SHP77 (cell line): ENCODE data around the gene TMEM63A.

Source experiments
- DNase-seq, 2 experiments: peaks; one replicate each; lab custom pipeline; 2025; lab: John Stamatoyannopoulos, UW

TMEM63A gene

GRCh38 chr1:225885336-225885735 is 3.2 kb upstream of the TMEM63A start:
- no peak for DNase-seq

GRCh38 chr1:225883616-225884265 is 1.6 kb upstream of the TMEM63A start:
- no peak for DNase-seq

GRCh38 chr1:225882694-225883615 is 775 bp upstream of the TMEM63A start:
- DNase-seq, result no peak

GRCh38 chr1:225881081-225881958 is 860 bp downstream of the TMEM63A start:
- DNase-seq, result no peak

- no peak for DNase-seq
Measured at GRCh38 chr1:225880636-225881035, 1.5 kb downstream of the TMEM63A start.

- DNase-seq, result peak; percentile 14 to 55
Measured at GRCh38 chr1:225880222-225880588, 2.0 kb downstream of the TMEM63A start.

DNA sequence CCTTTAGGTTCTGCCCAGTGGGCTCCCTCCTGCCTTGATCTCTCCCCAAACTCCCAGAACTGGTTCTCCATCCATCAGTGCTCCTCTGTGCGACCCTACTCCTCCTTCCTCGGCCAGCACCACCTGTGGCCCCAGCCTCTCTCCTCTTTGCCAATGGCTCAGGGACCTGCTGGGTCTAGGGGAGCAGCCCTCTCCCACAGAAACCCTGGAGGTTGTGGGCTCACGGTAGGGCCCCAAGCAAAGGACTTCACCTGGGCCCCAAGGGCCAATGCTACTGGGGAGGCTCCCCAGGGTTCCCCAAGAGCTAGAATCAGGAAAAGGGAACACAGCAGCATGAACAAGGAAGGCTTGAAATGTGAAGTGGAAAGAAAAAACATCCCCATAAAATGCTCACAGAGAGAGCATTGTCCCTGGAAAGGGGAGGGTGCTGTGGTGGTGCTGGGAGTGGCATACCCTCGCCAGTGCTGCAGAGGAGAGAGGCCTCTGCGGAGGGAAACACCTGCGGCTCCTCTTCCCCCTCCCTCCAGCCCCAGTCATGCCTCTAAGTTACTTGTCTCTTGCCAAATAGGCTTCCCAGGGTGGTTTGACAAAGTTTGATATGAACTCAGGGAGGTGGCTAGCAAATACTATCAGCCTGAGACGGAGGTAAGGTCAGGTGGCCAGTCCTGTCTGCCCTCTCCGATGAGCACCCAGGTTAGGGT is 2.5 kb downstream of the TMEM63A start:
- no peak for DNase-seq

DNA sequence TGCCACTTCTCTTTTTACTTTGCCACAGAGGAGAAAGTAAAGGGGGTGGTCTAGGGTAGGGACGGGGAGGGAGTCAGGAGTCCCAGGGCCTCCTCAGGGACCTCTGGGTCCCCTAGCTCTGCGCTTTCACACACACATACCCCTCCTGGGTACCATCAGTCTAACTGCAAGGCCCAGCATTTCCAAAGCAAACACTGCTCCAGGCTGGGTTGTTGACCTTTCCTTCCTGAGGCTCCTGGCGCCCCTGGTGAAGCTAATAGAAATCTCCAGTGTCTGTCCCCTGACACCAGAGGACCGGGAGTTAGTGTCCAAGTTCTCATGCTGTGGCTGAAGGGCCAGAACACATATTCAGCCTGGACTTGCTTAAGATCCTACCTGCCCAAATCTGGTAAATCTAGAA is 3.9 kb downstream of the TMEM63A start:
- peak in 1 of 2 experiments; percentile 8 for DNase-seq

DNA sequence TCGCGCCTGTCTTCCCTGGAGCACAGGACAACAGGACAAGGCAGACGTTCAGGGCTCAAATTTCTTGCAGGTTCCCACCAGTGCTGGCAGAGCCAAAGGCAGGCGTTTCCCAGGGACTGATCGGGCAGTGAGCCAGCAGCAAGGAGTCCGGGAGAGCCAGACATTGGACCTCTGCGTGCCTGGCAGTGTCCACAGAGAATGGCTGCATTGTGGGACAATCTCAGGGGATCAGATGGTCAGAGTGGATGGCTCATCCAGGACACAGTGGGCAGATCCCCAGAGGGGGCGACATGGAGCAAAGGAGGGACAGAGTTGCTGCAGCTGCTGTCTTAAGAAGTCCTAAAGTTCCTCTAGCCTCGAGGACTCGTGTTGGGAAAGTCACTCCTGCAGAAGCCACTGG is 4.6 kb downstream of the TMEM63A start:
- DNase-seq, result peak; percentile 49

GRCh38 chr1:225876900-225877510 is 5.2 kb downstream of the TMEM63A start:
- DNase-seq, result no peak

DNA sequence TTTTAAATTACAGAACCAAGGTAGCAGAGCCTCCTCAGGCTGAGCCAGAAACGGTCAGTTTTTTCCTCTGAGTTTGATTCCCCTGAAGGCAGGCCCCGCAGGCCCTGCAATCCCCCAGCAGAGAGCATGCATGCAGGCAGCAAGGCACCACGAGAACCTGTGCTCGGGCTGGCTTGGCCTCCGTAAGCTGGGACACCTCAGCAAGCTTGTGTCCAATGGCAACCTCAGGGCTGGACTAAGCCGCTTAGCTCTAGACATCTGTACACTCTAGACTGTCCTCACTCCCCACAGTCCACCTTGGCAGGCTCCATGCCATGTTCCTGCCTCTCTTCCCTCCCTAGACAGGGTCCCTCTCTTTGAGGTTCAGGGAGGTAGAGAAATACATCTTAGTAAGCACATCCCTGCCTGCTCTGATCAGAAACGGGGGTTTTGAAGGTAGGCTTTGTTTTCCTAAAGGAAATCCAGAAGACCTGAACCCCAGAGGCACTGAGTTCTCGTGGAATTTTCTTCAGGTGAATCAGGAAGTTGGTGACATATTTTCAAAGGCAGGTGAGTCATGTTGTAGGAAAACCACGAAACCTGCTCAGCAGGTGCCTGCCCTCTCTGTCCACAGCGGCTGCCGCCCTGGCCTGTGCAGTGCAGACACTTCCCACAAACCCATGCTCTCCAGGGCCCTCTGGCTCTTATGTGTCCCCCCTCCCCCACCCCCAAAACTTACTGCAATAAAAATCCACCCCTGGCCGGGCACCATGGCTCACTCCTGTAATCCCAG is 7.0 kb downstream of the TMEM63A start:
- DNase-seq, result no peak

DNA sequence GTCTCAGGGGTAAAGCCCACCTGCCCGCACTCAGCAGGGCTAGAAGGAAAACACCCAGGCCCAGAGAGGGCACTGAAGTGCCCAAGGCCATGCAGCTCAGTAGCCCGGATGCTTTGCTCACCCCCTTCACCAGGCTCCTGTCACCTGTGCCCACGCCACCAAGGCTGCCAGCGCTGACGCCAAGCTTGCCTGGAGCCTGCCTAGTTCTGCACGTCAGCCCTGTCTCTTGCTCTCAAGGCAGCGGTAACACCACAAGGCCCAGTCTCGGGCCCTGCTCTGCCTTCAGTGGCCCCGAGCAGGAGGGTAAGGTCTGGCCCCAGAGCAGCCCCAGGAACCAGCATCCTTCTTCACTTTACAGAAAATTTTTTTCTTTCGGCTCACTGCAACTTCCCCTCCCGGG is 7.7 kb downstream of the TMEM63A start:
- no peak for DNase-seq

- DNase-seq, result no peak
Measured at GRCh38 chr1:225873281-225873850, 8.8 kb downstream of the TMEM63A start.

DNA sequence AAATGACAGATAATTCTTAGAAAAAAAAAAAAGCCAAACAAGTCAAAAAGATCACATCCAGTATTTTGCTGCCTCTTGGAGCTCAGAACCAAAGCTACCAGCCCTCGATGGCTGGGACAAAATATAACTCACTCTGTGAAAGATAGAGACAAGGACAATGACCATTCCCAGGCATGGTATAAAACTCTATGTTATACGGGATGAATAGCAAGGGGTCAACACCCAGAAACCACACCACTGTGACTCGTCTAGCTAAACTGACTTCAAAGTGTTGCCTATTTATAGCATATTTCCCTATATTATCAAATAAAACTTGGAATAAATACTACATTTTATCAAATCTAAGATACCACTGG is 10.1 kb downstream of the TMEM63A start:
- DNase-seq, result no peak

DNA sequence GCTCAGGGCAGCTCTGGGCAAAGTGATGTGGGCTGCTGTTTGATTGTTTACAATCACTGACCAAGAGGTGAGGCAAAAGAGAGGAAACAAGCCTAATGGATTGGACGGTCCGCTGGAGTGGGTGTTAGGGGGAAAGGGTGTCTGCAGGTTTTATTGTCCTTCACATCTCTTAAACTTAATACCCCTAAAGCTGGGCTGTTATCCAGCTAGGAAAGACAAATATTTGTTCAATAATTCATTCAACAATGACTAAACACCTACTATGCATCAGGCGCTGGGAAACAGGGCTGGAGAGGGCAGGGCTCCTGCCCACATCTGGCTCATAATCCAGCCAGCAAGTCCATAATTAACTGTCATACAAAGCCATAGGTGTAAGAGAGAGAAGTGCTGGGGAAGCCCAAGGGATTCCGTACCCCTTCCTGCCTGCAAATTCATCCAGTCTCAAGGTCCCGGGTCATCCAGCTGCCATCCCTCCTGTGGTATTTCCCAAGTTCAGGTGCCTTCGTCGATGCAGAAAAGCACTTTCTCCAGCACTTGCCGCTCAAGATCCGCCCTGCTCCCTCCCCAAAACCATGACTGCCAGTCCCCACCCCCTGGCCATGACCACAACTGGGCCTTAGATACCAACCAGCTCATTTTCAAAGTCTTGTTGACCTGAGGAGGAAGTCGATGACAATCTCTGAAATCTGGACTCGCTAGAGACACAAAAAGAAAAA is 10.7 kb downstream of the TMEM63A start:
- peak; percentile 66 to 74 for DNase-seq

- peak; percentile 30 to 59 for DNase-seq
Measured at GRCh38 chr1:225870911-225871310, 11.3 kb downstream of the TMEM63A start.

- DNase-seq, result no peak
Measured at GRCh38 chr1:225868631-225869330, 13.4 kb downstream of the TMEM63A start.

GRCh38 chr1:225866981-225867380 is 15.2 kb downstream of the TMEM63A start:
- DNase-seq, result no peak
